H9 (cell line): ENCODE measurements around the gene ZNF469. TPM values are rescaled to one million over a fixed set of nuclear protein-coding genes. Genes with fewer than 3 reads are reported as not detected.

Experiments
- DNase-seq: peaks from one replicate; pipeline ENCODE4 v3.0.0-alpha.2; 2017
- H2AFZ ChIP-seq: one replicate; pipeline ENCODE4 v1.6.1; 2013; ENCODE audit warnings: mild to moderate bottlenecking, low read length, control low read depth, moderate library complexity
- H2AK5ac ChIP-seq: 2 replicates; pipeline ENCODE4 v1.6.1; 2013; ENCODE audit warnings: low read length, control low read depth, mixed read lengths; ENCODE audit not compliant: insufficient read length
- H2BK120ac ChIP-seq: one replicate; pipeline ENCODE4 v1.6.1; 2013; ENCODE audit warnings: low read depth, mild to moderate bottlenecking, low read length, control low read depth, inconsistent platforms; ENCODE audit not compliant: poor library complexity, severe bottlenecking
- H2BK12ac ChIP-seq: 2 replicates; pipeline ENCODE4 v1.6.1; 2013; ENCODE audit warnings: low read length, control low read depth, mixed read lengths, low read depth; ENCODE audit not compliant: insufficient read length
- H2BK15ac ChIP-seq: 2 replicates; pipeline ENCODE4 v1.6.1; 2013; ENCODE audit warnings: low read depth, low read length, control low read depth
- H2BK20ac ChIP-seq: one replicate; pipeline ENCODE4 v1.6.1; 2013; ENCODE audit warnings: low read depth, mild to moderate bottlenecking, low read length, control low read depth, inconsistent platforms; ENCODE audit not compliant: poor library complexity, severe bottlenecking
- H2BK5ac ChIP-seq: 2 replicates; pipeline ENCODE4 v1.6.1; 2013; ENCODE audit warnings: low read length, control low read depth, mixed read lengths; ENCODE audit not compliant: insufficient read length
- H3K14ac ChIP-seq: 2 replicates; pipeline ENCODE4 v1.6.1; 2013; ENCODE audit warnings: low read length, control low read depth; ENCODE audit not compliant: insufficient read depth
- H3K18ac ChIP-seq: 2 replicates; pipeline ENCODE4 v1.6.1; 2013; ENCODE audit warnings: low read depth, mild to moderate bottlenecking, mixed read lengths, low read length, control low read depth; ENCODE audit not compliant: insufficient read length
- H3K23ac ChIP-seq: 2 replicates; pipeline ENCODE4 v1.6.1; 2013; ENCODE audit warnings: low read length, control low read depth, mixed read lengths, low read depth; ENCODE audit not compliant: insufficient read length
- H3K23me2 ChIP-seq: 2 replicates; pipeline ENCODE4 v1.6.1; 2013; ENCODE audit warnings: low read depth, mild to moderate bottlenecking, mixed read lengths, low read length, control low read depth; ENCODE audit not compliant: insufficient read length, poor library complexity, severe bottlenecking
- H3K27ac ChIP-seq: 2 replicates; pipeline ENCODE4 v1.5.1; 2013; ENCODE audit warnings: low read length, control low read depth, mixed read lengths, low read depth; ENCODE audit not compliant: insufficient read length
- H3K27me3 ChIP-seq: 2 replicates; pipeline ENCODE4 v1.6.1; 2013; ENCODE audit warnings: low read length, control low read depth, inconsistent platforms; ENCODE audit not compliant: insufficient read depth
- H3K4ac ChIP-seq: 2 replicates; pipeline ENCODE4 v1.6.1; 2013; ENCODE audit warnings: low read depth, mild to moderate bottlenecking, control low read depth, inconsistent platforms, low read length, moderate library complexity
- H3K4me1 ChIP-seq: 2 replicates; pipeline ENCODE4 v1.6.1; 2013; ENCODE audit warnings: low read length, control low read depth, inconsistent platforms; ENCODE audit not compliant: insufficient read depth
- H3K4me2 ChIP-seq: 2 replicates; pipeline ENCODE4 v1.6.1; 2013; ENCODE audit warnings: low read length, control low read depth, mixed read lengths; ENCODE audit not compliant: insufficient read length, insufficient read depth
- H3K56ac ChIP-seq: 2 replicates; pipeline ENCODE4 v1.6.1; 2013; ENCODE audit warnings: low read depth, mild to moderate bottlenecking, mixed read lengths, low read length, control low read depth; ENCODE audit not compliant: insufficient read length
- H3K79me1 ChIP-seq: 2 replicates; pipeline ENCODE4 v1.6.1; 2013; ENCODE audit warnings: low read depth, mild to moderate bottlenecking, moderate library complexity, low read length, control low read depth, inconsistent platforms; ENCODE audit not compliant: insufficient read depth, poor library complexity, severe bottlenecking
- H3K79me2 ChIP-seq: 2 replicates; pipeline ENCODE4 v1.6.1; 2013; ENCODE audit warnings: low read length, control low read depth, inconsistent platforms; ENCODE audit not compliant: insufficient read depth
- H3K9ac ChIP-seq: 2 replicates; pipeline ENCODE4 v1.6.1; 2013; ENCODE audit warnings: low read length, control low read depth, mixed read lengths; ENCODE audit not compliant: insufficient read length; ENCODE audit errors: extremely low read depth
- H3K9me3 ChIP-seq: one replicate; pipeline ENCODE4 v1.6.1; 2013; ENCODE audit warnings: low read depth, low read length, inconsistent platforms; ENCODE audit not compliant: control insufficient read depth
- H3T11ph ChIP-seq: one replicate; pipeline ENCODE4 v1.6.1; 2013; ENCODE audit warnings: mild to moderate bottlenecking, low read length, control low read depth, inconsistent platforms
- H4K20me1 ChIP-seq: one replicate; pipeline ENCODE4 v1.6.1; 2013; ENCODE audit not compliant: control insufficient read depth, insufficient read length, insufficient read depth
- H4K5ac ChIP-seq: 2 replicates; pipeline ENCODE4 v1.6.1; 2013; ENCODE audit warnings: low read depth, mild to moderate bottlenecking, mixed read lengths, low read length, control low read depth; ENCODE audit not compliant: insufficient read length
- H4K8ac ChIP-seq: replicated peaks from 2 replicates; pipeline ENCODE4 v1.6.1; 2013; ENCODE audit warnings: low read length, control low read depth, mixed read lengths, low read depth; ENCODE audit not compliant: insufficient read length
- H4K91ac ChIP-seq: 2 replicates; pipeline ENCODE4 v1.6.1; 2013; ENCODE audit warnings: low read depth, mild to moderate bottlenecking, moderate library complexity, mixed read lengths, low read length, control low read depth; ENCODE audit not compliant: insufficient read length
- H3K27ac Mint-ChIP-seq, 3 experiments: 2 replicates in 2 of 3; 3 replicates in 1 of 3; pipeline ENCODE4 v1.8.0; 2020 to 2021; ENCODE audit warnings: mixed read lengths in 3 of 3, mild to moderate bottlenecking in 1 of 3, moderate library complexity in 1 of 3
- H3K27me3 Mint-ChIP-seq: 2 replicates; pipeline ENCODE4 v1.8.0; 2021; ENCODE audit warnings: low read depth, mild to moderate bottlenecking, moderate library complexity, mixed read lengths
- H3K36me3 Mint-ChIP-seq, 3 experiments: 2 replicates in 2 of 3; 3 replicates in 1 of 3; pipeline ENCODE4 v1.8.0; 2020 to 2021; ENCODE audit warnings: low read depth in 3 of 3, mixed read lengths in 3 of 3; ENCODE audit not compliant: insufficient read depth in 1 of 3
- H3K4me1 Mint-ChIP-seq, 2 experiments: 2 replicates each; pipeline ENCODE4 v1.8.0; 2020; ENCODE audit warnings: mixed read lengths in 2 of 2
- H3K4me3 Mint-ChIP-seq, 2 experiments: 2 replicates in 1 of 2; 3 replicates in 1 of 2; pipeline ENCODE4 v1.8.0; 2020 to 2021; ENCODE audit warnings: mild to moderate bottlenecking in 2 of 2, mixed read lengths in 2 of 2, moderate library complexity in 1 of 2
- H3K9me3 Mint-ChIP-seq, 2 experiments: 2 replicates in 1 of 2; 3 replicates in 1 of 2; pipeline ENCODE4 v1.8.0; 2020; ENCODE audit warnings: mild to moderate bottlenecking in 2 of 2, mixed read lengths in 2 of 2, moderate library complexity in 1 of 2
- WGBS: extraction: QIAGEN DNeasy Blood & Tissue Kit; methylation state at CpG from one replicate; pipeline ENCODE4 v1.1.7; 2013; ENCODE audit warnings: missing lambda C conversion rate, low lambda C conversion rate, mixed read lengths; ENCODE audit not compliant: insufficient read length; ENCODE audit errors: extremely low coverage; 5-methylcytosine and 5-hydroxymethylcytosine counted together
- total RNA-seq: library from RNA; stranded (reverse); gene quantifications from 2 replicates; pipeline ENCODE4 v1.2.1, GENCODE V29; 2021
- TF ChIP-seq, protein P1 (sequence below): fragments of 200-600 bp; sonication (generic); conservative IDR thresholded peaks from 3 replicates; pipeline ENCODE4 v1.8.0; 2021; ENCODE audit warnings: antibody characterized with exemption, mild to moderate bottlenecking

ZNF469 gene
- total RNA-seq, 1 experiment from 2014 or later, result 4.4 TPM

GRCh38 chr16:88383401-88384221 is 852 bp downstream of the ZNF469 start:
- Histone ChIP-seq H2BK120ac (no peak overlapping the region), H3K9ac (no peak overlapping the region)
- H3K9me3 Mint-ChIP-seq, result no peaks in the 10 kb centered on the region

More at GRCh38 chr16:88383401-88384221, 852 bp downstream of the ZNF469 start:
- no peak overlapping the region for H4K91ac ChIP-seq
- no peak overlapping the region for H3K4ac ChIP-seq
- H3K23ac ChIP-seq, result no peak overlapping the region
- DNase-seq, result no peak
- H3K27ac ChIP-seq, result no peak overlapping the region
- H4K20me1 ChIP-seq, result no peaks in the 10 kb centered on the region
- peaks cover 12% of the 10 kb centered on the region in 2 experiments for H3K4me1 Mint-ChIP-seq
- H4K8ac ChIP-seq, result no peak overlapping the region
- no CpG with 5 or more reads among the region's 94 CpGs for WGBS
- peak overlapping the region; percentile 47 to 75 for H3K4me3 Mint-ChIP-seq
- H2BK15ac ChIP-seq, result no peak overlapping the region
- H3K56ac ChIP-seq, result no peak overlapping the region
- H2AK5ac ChIP-seq, result no peak overlapping the region
- H3K18ac ChIP-seq, result no peak overlapping the region
- H3K4me1 ChIP-seq, result peaks cover 3% of the 10 kb centered on the region; the same call in 1 of the 2 replicates
- no peak overlapping the region for H2BK20ac ChIP-seq
- no peak overlapping the region for H4K5ac ChIP-seq
- no peaks in the 10 kb centered on the region for H3K9me3 ChIP-seq
- peak overlapping the region; percentile 30 for H3K4me2 ChIP-seq
- H2BK5ac ChIP-seq, result no peak overlapping the region
- H3K27me3 Mint-ChIP-seq, result peaks cover 45% of the 10 kb centered on the region
- no peak overlapping the region for H2BK12ac ChIP-seq
- TF ChIP-seq, protein P1, sequence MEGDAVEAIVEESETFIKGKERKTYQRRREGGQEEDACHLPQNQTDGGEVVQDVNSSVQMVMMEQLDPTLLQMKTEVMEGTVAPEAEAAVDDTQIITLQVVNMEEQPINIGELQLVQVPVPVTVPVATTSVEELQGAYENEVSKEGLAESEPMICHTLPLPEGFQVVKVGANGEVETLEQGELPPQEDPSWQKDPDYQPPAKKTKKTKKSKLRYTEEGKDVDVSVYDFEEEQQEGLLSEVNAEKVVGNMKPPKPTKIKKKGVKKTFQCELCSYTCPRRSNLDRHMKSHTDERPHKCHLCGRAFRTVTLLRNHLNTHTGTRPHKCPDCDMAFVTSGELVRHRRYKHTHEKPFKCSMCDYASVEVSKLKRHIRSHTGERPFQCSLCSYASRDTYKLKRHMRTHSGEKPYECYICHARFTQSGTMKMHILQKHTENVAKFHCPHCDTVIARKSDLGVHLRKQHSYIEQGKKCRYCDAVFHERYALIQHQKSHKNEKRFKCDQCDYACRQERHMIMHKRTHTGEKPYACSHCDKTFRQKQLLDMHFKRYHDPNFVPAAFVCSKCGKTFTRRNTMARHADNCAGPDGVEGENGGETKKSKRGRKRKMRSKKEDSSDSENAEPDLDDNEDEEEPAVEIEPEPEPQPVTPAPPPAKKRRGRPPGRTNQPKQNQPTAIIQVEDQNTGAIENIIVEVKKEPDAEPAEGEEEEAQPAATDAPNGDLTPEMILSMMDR, result peak; percentile 43
- H3K27me3 ChIP-seq, result peaks cover 13% of the 10 kb centered on the region; the same call in 1 of the 2 replicates
- no peaks in the 10 kb centered on the region; a peak in 1 of 7 replicates for H3K36me3 Mint-ChIP-seq
- H3K79me2 ChIP-seq, result no peaks in the 10 kb centered on the region
- H3T11ph ChIP-seq, result no peak overlapping the region
- no peak overlapping the region for H2AFZ ChIP-seq
- H3K79me1 ChIP-seq, result no peaks in the 10 kb centered on the region
- peaks cover 5% of the 10 kb centered on the region for H3K23me2 ChIP-seq
- no peak overlapping the region for H3K27ac Mint-ChIP-seq
- H3K14ac ChIP-seq, result no peak overlapping the region
